GM12874 (cell line): ENCODE measurements around the gene LMO1.
A peak's percentile ranks its signal among the peaks of the same experiment; 100 is the strongest.

Experiments used
- TF ChIP-seq, protein P1 (sequence below): IDR thresholded peaks from 2 replicates; pipeline ENCODE4 v1.5.1; 2011; ENCODE audit warnings: low read depth, mild to moderate bottlenecking, control low read depth, low read length, moderate library complexity; ENCODE audit not compliant: insufficient read depth

LMO1 gene

DNA sequence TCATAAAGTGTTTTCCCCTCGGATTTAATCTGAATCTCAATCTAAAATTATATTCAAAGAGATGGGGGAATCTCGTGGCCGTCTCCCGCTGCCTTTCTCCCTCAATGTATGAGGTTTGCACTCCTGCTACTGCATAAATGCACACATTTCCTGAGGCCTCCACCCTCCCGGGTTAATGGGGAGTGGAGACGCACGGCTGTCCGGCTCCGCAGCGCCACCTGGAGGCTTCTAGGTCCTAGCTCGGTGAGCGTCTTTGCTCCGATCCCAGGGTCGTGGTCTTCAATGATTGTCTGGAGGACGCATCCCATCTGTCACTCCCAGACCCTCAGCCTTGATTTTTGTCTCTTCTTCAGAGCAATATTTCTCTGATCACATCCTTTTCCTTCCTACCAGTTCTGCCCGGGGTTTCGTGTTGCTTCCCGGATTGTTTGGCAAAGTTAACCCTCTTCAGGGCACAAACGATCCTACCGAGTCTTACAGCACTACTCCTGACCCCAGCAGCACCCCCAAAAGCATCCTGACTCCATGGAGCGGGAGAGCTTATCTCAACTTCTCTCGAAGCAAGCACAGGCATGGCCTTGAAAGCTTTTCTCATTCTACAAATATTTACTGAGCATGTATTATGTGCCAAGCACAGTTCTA, at the start of gene LMO1:
Gene LMO1, minus strand, starts transcription at position 110 of the 642 bp plus-strand sequence. CDS start 516 bp downstream, outside the sequence.
- TF ChIP-seq, protein P1, sequence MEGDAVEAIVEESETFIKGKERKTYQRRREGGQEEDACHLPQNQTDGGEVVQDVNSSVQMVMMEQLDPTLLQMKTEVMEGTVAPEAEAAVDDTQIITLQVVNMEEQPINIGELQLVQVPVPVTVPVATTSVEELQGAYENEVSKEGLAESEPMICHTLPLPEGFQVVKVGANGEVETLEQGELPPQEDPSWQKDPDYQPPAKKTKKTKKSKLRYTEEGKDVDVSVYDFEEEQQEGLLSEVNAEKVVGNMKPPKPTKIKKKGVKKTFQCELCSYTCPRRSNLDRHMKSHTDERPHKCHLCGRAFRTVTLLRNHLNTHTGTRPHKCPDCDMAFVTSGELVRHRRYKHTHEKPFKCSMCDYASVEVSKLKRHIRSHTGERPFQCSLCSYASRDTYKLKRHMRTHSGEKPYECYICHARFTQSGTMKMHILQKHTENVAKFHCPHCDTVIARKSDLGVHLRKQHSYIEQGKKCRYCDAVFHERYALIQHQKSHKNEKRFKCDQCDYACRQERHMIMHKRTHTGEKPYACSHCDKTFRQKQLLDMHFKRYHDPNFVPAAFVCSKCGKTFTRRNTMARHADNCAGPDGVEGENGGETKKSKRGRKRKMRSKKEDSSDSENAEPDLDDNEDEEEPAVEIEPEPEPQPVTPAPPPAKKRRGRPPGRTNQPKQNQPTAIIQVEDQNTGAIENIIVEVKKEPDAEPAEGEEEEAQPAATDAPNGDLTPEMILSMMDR: peak; percentile 94

DNA sequence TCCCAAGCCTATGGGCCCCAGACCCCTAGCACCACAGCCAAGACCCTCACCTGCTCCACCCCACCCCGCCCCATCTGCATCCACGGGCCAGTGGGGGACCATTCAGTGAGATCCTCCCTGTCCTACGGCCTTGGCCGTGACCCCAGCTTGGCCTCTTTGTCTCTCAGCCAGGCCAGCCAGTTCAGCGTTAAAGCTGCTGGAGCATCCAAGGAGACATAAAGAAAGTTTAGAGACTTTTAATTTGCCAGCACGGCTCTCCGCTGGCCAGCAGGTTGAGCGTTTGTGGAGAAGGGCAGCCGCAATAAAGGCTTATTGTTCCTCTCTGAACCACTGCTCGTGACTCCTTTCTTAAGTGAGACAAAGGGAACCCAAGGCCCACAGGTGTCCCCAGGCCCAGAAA, 49.3 kb upstream of the LMO1 start:
- TF ChIP-seq, protein P1: no peak

DNA sequence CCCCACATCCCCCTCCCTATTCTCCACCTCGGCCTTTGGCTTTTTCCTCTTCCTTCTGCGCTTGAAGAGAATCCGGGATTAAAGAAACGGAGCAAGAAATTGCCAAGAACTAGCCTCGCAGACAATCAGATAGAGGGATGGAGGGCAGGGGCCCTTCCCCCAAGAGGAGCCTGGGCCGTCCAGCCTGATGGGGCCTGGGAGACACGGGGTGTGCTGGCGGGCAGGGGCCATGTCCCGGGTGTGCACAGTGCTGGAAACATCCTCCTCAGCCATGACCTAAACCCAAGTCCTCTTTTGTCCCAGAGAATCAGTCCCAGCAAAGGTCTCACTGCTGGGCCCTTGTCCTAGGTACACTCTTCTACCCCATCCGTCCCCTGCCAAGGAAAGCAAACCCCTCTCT, 47.7 kb upstream of the LMO1 start:
- TF ChIP-seq, protein P1: no peak

DNA sequence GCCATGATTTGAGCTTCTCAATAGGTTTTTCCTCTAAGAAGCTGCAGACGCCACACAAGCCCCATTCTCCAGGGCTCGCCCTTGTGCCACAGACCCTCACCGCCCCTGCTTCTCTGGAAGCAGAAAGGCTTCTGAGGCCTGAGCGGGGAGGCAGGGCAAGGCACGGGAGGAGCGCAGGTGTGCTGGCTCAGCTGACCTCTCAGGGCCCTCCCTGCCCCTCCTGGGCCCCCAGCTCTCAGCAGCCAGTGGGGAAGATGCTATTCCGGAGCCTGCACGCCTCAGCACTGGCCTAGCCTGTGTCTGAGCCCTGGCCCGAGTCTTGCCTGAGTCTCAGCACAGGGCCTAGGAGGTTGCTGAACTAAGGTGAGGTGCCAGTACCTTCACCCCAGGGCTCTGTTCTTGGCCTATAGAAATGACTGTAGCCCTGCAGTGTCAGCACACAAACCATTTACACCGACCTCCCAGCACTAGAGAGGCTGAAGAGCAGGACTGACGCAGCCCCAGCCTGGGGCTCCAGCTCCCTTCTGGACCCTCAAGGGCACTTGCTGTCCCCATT, 47.1 kb upstream of the LMO1 start:
- TF ChIP-seq, protein P1: no peak

DNA sequence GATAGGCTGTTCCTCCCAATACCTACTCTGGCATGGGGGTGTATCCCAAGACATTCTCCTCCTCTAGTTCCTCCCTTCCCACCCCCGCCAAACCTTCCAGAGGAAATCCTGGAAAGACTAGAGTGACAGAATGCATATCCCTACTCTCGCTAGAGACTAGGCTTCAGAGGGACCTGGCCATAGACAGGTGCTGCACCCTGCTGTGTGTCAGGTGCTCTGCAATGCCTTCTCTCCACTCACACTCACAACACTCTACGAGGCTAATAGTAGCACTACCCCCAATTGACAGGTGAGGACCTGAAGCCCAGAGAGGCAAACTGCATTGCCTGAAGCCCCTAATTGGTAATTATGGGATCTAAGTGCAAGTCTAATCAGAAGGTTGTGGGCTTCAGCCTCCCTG, 46.2 kb upstream of the LMO1 start:
- TF ChIP-seq, protein P1: no peak

DNA sequence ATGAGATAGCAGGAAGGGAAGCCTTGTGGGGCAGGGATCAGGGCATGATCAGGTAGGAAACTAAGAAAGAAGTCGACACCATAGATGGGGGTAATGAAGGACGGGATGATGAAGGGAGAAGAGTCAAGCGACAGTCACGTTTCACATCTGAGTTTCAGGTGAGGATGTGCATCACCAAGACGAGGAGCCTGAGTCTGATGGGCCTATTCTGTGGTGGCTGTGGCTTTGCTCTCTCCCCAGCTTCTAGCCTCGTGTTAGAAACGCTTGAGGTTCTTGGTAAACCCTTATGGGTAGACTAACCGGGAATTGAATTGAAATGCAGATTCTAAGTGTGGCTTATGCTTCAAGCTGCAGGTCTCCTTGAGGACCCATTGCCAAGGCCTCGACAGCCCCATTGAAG, 45.6 kb upstream of the LMO1 start:
- TF ChIP-seq, protein P1: no peak

DNA sequence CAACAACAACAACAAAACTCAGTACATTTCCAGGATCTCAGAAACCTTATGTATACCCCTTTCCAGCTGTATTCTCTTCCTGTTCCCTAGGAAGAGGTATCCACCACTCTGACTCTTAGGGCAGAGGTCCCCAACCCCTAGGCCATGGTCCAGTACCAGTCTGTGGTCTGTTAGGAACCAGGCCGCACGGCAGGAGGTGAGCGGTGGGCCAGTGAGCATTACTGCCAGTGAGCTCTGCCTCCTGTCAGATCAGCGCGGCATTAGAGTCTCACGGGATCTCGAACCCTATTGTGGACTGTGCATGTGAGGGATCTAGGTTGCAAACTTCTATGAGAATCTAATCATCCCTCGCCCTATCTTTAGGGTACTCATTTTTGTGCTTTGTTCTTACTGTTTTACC, 43.9 kb upstream of the LMO1 start:
- TF ChIP-seq, protein P1: no peak
